AG04450 (cell line): ENCODE data around the gene KASH5. TPM values are rescaled to one million over a fixed set of nuclear protein-coding genes. Genes with fewer than 3 reads are reported as not detected.
"Not testable (repeated sequence)": the region's sequence is repeated elsewhere in the genome, so short reads cannot be mapped to it uniquely, and the experiment has no call there.

Experiments used
- CTCF ChIA-PET: fragments of 300-600, 350-600 bp; formaldehyde crosslinking; extraction: SDS; loops from one replicate; lab custom pipeline; 2022; ENCODE audit warnings: antibody characterized with exemption, inconsistent platforms; lab: Charles Lee
- POLR2A ChIA-PET: fragments of 350-600 bp; formaldehyde crosslinking; extraction: SDS; loops from one replicate; lab custom pipeline; 2021; ENCODE audit warnings: antibody characterized with exemption, inconsistent platforms; lab: Yijun Ruan, JAX
- DNase-seq: peaks from one replicate; pipeline ENCODE4 v3.0.0-alpha.2; 2011; ENCODE audit warnings: low read depth, low spot score
- H3K27ac ChIP-seq: one replicate; pipeline ENCODE4 v1.5.1; 2012; ENCODE audit warnings: low read depth, low read length, control low read depth
- H3K27me3 ChIP-seq: one replicate; pipeline ENCODE4 v1.6.0; 2012; ENCODE audit warnings: low read length; ENCODE audit not compliant: control insufficient read depth, insufficient read depth
- H3K4me3 ChIP-seq: 2 replicates; pipeline ENCODE4 v1.5.1; 2011; ENCODE audit warnings: mild to moderate bottlenecking, low read depth, low read length, control low read depth
- H3K9me3 ChIP-seq: 2 replicates; pipeline ENCODE4 v1.5.1; 2012; ENCODE audit warnings: low read length; ENCODE audit not compliant: control insufficient read depth, insufficient read depth
- CTCF ChIP-seq: IDR thresholded peaks from 2 replicates; pipeline ENCODE4 v1.5.1; 2011; ENCODE audit warnings: low read depth, low read length, control low read depth, inconsistent platforms
- polyA plus RNA-seq: library from polyadenylated mRNA; depleted of rRNA; stranded (reverse); fragments of >200 nt; gene quantifications from 2 replicates; pipeline ENCODE4 v1.2.3, GENCODE V29; 2011

Gene KASH5
- polyA plus RNA-seq, 1 experiment, result not detected

- no peak for TF ChIP-seq CTCF
- DNase-seq, result no peak
- ChIA-PET POLR2A (interaction anchor here (1.0 kb wide), 1 partner anchor 14 kb away, joined by 7 read pairs; no protein-coding TSS in a partner anchor), CTCF (interaction anchor here (0.6 to 1.2 kb wide), 5 partner anchors 48 to 255 kb away, joined by 3 to 8 read pairs (median 4); no protein-coding TSS in a partner anchor)
- Histone ChIP-seq H3K9me3 (no peaks in the 10 kb centered on the region; the same call in 1 of the 2 replicates), H3K27ac (no peak overlapping the region), H3K4me3 (0 out of 2 replicates have a peak overlapping the region, but pooled peaks have one; percentile 68), H3K27me3 (peaks cover 48% of the 10 kb centered on the region)
Observed at GRCh38 chr19:49442354-49442753, 54.3 kb downstream of the KASH5 start.

- POLR2A ChIA-PET, result interaction anchor here (0.6 to 1.0 kb wide), 2 partner anchors 8 to 14 kb away, joined by 5 to 7 read pairs; no protein-coding TSS in a partner anchor
- no peak for TF ChIP-seq CTCF
- DNase-seq, result peak; percentile 44
- H3K4me3 ChIP-seq, result peak overlapping the region; percentile 68
- CTCF ChIA-PET, result interaction anchor here (0.6 to 1.2 kb wide), 5 partner anchors 49 to 217 kb away, joined by 3 to 8 read pairs (median 3); no protein-coding TSS in a partner anchor
- peaks cover 45% of the 10 kb centered on the region for H3K27me3 ChIP-seq
- no peak overlapping the region for H3K27ac ChIP-seq
- no peaks in the 10 kb centered on the region; the same call in 1 of the 2 replicates for H3K9me3 ChIP-seq
Observed at GRCh38 chr19:49442771-49443365, 54.8 kb downstream of the KASH5 start.

- no peak overlapping the region for H3K27ac ChIP-seq
Observed at GRCh38 chr19:49443366-49444099, 55.5 kb downstream of the KASH5 start.

GRCh38 chr19:49444100-49444700, 56.2 kb downstream of the KASH5 start:
- not testable (repeated sequence) for DNase-seq, H3K4me3 ChIP-seq, H3K27ac ChIP-seq, H3K9me3 ChIP-seq
- H3K27me3 ChIP-seq, result peaks cover 31% of the 10 kb centered on the region
- CTCF ChIA-PET, result interaction anchor here (0.7 to 1.6 kb wide), 7 partner anchors 40 to 218 kb away, joined by 3 to 15 read pairs (median 6); partner anchors contain the start of genes DKKL1 and TEAD2
- POLR2A ChIA-PET, result interaction anchor here (0.7 kb wide), 1 partner anchor 117 kb away, joined by 3 read pairs; no protein-coding TSS in a partner anchor

More at GRCh38 chr19:49443366-49444099, 55.5 kb downstream of the KASH5 start:
- ChIA-PET POLR2A (interaction anchor here (0.6 to 1.0 kb wide), 3 partner anchors 7 to 116 kb away, joined by 3 to 7 read pairs (median 5); no protein-coding TSS in a partner anchor), CTCF (interaction anchor here (0.6 to 1.5 kb wide), 6 partner anchors 50 to 218 kb away, joined by 3 to 15 read pairs (median 6); no protein-coding TSS in a partner anchor)
- TF ChIP-seq CTCF, result peak; percentile 84
- peak; percentile 87 for DNase-seq
- Histone ChIP-seq H3K4me3 (peak overlapping the region; percentile 68), H3K9me3 (no peaks in the 10 kb centered on the region; the same call in 1 of the 2 replicates), H3K27me3 (peaks cover 38% of the 10 kb centered on the region)

- POLR2A ChIA-PET, result interaction anchor here (1.0 kb wide), 1 partner anchor 105 kb away, joined by 3 read pairs; no protein-coding TSS in a partner anchor
- Histone ChIP-seq H3K27ac (no peak overlapping the region), H3K27me3 (peaks cover 13% of the 10 kb centered on the region), H3K4me3 (no peak overlapping the region), H3K9me3 (no peaks in the 10 kb centered on the region; the same call in 1 of the 2 replicates)
- CTCF ChIA-PET, result interaction anchor here (1.0 to 1.6 kb wide), 4 partner anchors 125 to 220 kb away, joined by 3 to 5 read pairs (median 4); no protein-coding TSS in a partner anchor
- no peak for TF ChIP-seq CTCF
- DNase-seq, result no peak
Observed at GRCh38 chr19:49445997-49446396, 57.9 kb downstream of the KASH5 start.
